H9 (cell line): Measurements from ENCODE around the gene CMTM4. TPM values are rescaled to one million over a fixed set of nuclear protein-coding genes. Genes with fewer than 3 reads are reported as not detected.

Experiments used
- DNase-seq: peaks from one replicate; pipeline ENCODE4 v3.0.0-alpha.2; 2017
- H2AFZ ChIP-seq: one replicate; pipeline ENCODE4 v1.6.1; 2013; ENCODE audit warnings: mild to moderate bottlenecking, low read length, control low read depth, moderate library complexity
- H2AK5ac ChIP-seq: 2 replicates; pipeline ENCODE4 v1.6.1; 2013; ENCODE audit warnings: low read length, control low read depth, mixed read lengths; ENCODE audit not compliant: insufficient read length
- H2BK120ac ChIP-seq: one replicate; pipeline ENCODE4 v1.6.1; 2013; ENCODE audit warnings: low read depth, mild to moderate bottlenecking, low read length, control low read depth, inconsistent platforms; ENCODE audit not compliant: poor library complexity, severe bottlenecking
- H2BK12ac ChIP-seq: 2 replicates; pipeline ENCODE4 v1.6.1; 2013; ENCODE audit warnings: low read length, control low read depth, mixed read lengths, low read depth; ENCODE audit not compliant: insufficient read length
- H2BK15ac ChIP-seq: 2 replicates; pipeline ENCODE4 v1.6.1; 2013; ENCODE audit warnings: low read depth, low read length, control low read depth
- H2BK20ac ChIP-seq: one replicate; pipeline ENCODE4 v1.6.1; 2013; ENCODE audit warnings: low read depth, mild to moderate bottlenecking, low read length, control low read depth, inconsistent platforms; ENCODE audit not compliant: poor library complexity, severe bottlenecking
- H2BK5ac ChIP-seq: 2 replicates; pipeline ENCODE4 v1.6.1; 2013; ENCODE audit warnings: low read length, control low read depth, mixed read lengths; ENCODE audit not compliant: insufficient read length
- H3K14ac ChIP-seq: 2 replicates; pipeline ENCODE4 v1.6.1; 2013; ENCODE audit warnings: low read length, control low read depth; ENCODE audit not compliant: insufficient read depth
- H3K18ac ChIP-seq: 2 replicates; pipeline ENCODE4 v1.6.1; 2013; ENCODE audit warnings: low read depth, mild to moderate bottlenecking, mixed read lengths, low read length, control low read depth; ENCODE audit not compliant: insufficient read length
- H3K23ac ChIP-seq: 2 replicates; pipeline ENCODE4 v1.6.1; 2013; ENCODE audit warnings: low read length, control low read depth, mixed read lengths, low read depth; ENCODE audit not compliant: insufficient read length
- H3K23me2 ChIP-seq: 2 replicates; pipeline ENCODE4 v1.6.1; 2013; ENCODE audit warnings: low read depth, mild to moderate bottlenecking, mixed read lengths, low read length, control low read depth; ENCODE audit not compliant: insufficient read length, poor library complexity, severe bottlenecking
- H3K27ac ChIP-seq: 2 replicates; pipeline ENCODE4 v1.5.1; 2013; ENCODE audit warnings: low read length, control low read depth, mixed read lengths, low read depth; ENCODE audit not compliant: insufficient read length
- H3K27me3 ChIP-seq: 2 replicates; pipeline ENCODE4 v1.6.1; 2013; ENCODE audit warnings: low read length, control low read depth, inconsistent platforms; ENCODE audit not compliant: insufficient read depth
- H3K4ac ChIP-seq: 2 replicates; pipeline ENCODE4 v1.6.1; 2013; ENCODE audit warnings: low read depth, mild to moderate bottlenecking, control low read depth, inconsistent platforms, low read length, moderate library complexity
- H3K4me1 ChIP-seq: 2 replicates; pipeline ENCODE4 v1.6.1; 2013; ENCODE audit warnings: low read length, control low read depth, inconsistent platforms; ENCODE audit not compliant: insufficient read depth
- H3K4me2 ChIP-seq: 2 replicates; pipeline ENCODE4 v1.6.1; 2013; ENCODE audit warnings: low read length, control low read depth, mixed read lengths; ENCODE audit not compliant: insufficient read length, insufficient read depth
- H3K56ac ChIP-seq: 2 replicates; pipeline ENCODE4 v1.6.1; 2013; ENCODE audit warnings: low read depth, mild to moderate bottlenecking, mixed read lengths, low read length, control low read depth; ENCODE audit not compliant: insufficient read length
- H3K79me1 ChIP-seq: 2 replicates; pipeline ENCODE4 v1.6.1; 2013; ENCODE audit warnings: low read depth, mild to moderate bottlenecking, moderate library complexity, low read length, control low read depth, inconsistent platforms; ENCODE audit not compliant: insufficient read depth, poor library complexity, severe bottlenecking
- H3K79me2 ChIP-seq: 2 replicates; pipeline ENCODE4 v1.6.1; 2013; ENCODE audit warnings: low read length, control low read depth, inconsistent platforms; ENCODE audit not compliant: insufficient read depth
- H3K9ac ChIP-seq: 2 replicates; pipeline ENCODE4 v1.6.1; 2013; ENCODE audit warnings: low read length, control low read depth, mixed read lengths; ENCODE audit not compliant: insufficient read length; ENCODE audit errors: extremely low read depth
- H3K9me3 ChIP-seq: one replicate; pipeline ENCODE4 v1.6.1; 2013; ENCODE audit warnings: low read depth, low read length, inconsistent platforms; ENCODE audit not compliant: control insufficient read depth
- H3T11ph ChIP-seq: one replicate; pipeline ENCODE4 v1.6.1; 2013; ENCODE audit warnings: mild to moderate bottlenecking, low read length, control low read depth, inconsistent platforms
- H4K20me1 ChIP-seq: one replicate; pipeline ENCODE4 v1.6.1; 2013; ENCODE audit not compliant: control insufficient read depth, insufficient read length, insufficient read depth
- H4K5ac ChIP-seq: 2 replicates; pipeline ENCODE4 v1.6.1; 2013; ENCODE audit warnings: low read depth, mild to moderate bottlenecking, mixed read lengths, low read length, control low read depth; ENCODE audit not compliant: insufficient read length
- H4K8ac ChIP-seq: replicated peaks from 2 replicates; pipeline ENCODE4 v1.6.1; 2013; ENCODE audit warnings: low read length, control low read depth, mixed read lengths, low read depth; ENCODE audit not compliant: insufficient read length
- H4K91ac ChIP-seq: 2 replicates; pipeline ENCODE4 v1.6.1; 2013; ENCODE audit warnings: low read depth, mild to moderate bottlenecking, moderate library complexity, mixed read lengths, low read length, control low read depth; ENCODE audit not compliant: insufficient read length
- H3K27ac Mint-ChIP-seq, 3 experiments: 2 replicates in 2 of 3; 3 replicates in 1 of 3; pipeline ENCODE4 v1.8.0; 2020 to 2021; ENCODE audit warnings: mixed read lengths in 3 of 3, mild to moderate bottlenecking in 1 of 3, moderate library complexity in 1 of 3
- H3K27me3 Mint-ChIP-seq: 2 replicates; pipeline ENCODE4 v1.8.0; 2021; ENCODE audit warnings: low read depth, mild to moderate bottlenecking, moderate library complexity, mixed read lengths
- H3K36me3 Mint-ChIP-seq, 3 experiments: 2 replicates in 2 of 3; 3 replicates in 1 of 3; pipeline ENCODE4 v1.8.0; 2020 to 2021; ENCODE audit warnings: low read depth in 3 of 3, mixed read lengths in 3 of 3; ENCODE audit not compliant: insufficient read depth in 1 of 3
- H3K4me1 Mint-ChIP-seq, 2 experiments: 2 replicates each; pipeline ENCODE4 v1.8.0; 2020; ENCODE audit warnings: mixed read lengths in 2 of 2
- H3K4me3 Mint-ChIP-seq, 2 experiments: 2 replicates in 1 of 2; 3 replicates in 1 of 2; pipeline ENCODE4 v1.8.0; 2020 to 2021; ENCODE audit warnings: mild to moderate bottlenecking in 2 of 2, mixed read lengths in 2 of 2, moderate library complexity in 1 of 2
- H3K9me3 Mint-ChIP-seq, 2 experiments: 2 replicates in 1 of 2; 3 replicates in 1 of 2; pipeline ENCODE4 v1.8.0; 2020; ENCODE audit warnings: mild to moderate bottlenecking in 2 of 2, mixed read lengths in 2 of 2, moderate library complexity in 1 of 2
- WGBS: extraction: QIAGEN DNeasy Blood & Tissue Kit; methylation state at CpG from one replicate; pipeline ENCODE4 v1.1.7; 2013; ENCODE audit warnings: missing lambda C conversion rate, low lambda C conversion rate, mixed read lengths; ENCODE audit not compliant: insufficient read length; ENCODE audit errors: extremely low coverage; 5-methylcytosine and 5-hydroxymethylcytosine counted together
- total RNA-seq: library from RNA; stranded (reverse); gene quantifications from 2 replicates; pipeline ENCODE4 v1.2.1, GENCODE V29; 2021
- TF ChIP-seq, protein P1 (sequence below): fragments of 200-600 bp; sonication (generic); conservative IDR thresholded peaks from 3 replicates; pipeline ENCODE4 v1.8.0; 2021; ENCODE audit warnings: antibody characterized with exemption, mild to moderate bottlenecking

Gene CMTM4
- total RNA-seq, 1 experiment from 2014 or later, result 40.5 TPM

DNA sequence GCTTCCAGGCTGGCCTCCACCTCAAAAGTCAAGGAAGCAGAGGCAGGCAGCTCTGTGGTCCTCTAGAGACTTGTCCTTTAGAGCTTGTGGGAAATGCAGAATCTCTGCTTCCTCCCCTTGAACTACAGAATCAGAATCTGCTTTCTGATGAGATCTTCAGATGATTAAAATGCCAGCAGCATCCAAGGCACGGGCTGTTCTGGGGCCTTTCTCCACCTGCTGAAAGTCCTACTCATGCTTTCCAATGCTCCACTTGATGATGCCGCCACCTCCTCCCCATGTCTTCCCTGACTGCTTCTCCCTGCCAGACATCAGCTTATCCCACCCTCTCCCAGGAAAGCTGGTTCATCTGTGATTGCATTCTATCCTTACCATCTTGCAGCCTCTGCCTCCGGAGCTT, 58.7 kb downstream of the CMTM4 start:
- no peaks in the 10 kb centered on the region for H4K20me1 ChIP-seq
- no peak overlapping the region for H2BK120ac ChIP-seq
- H3K23me2 ChIP-seq, result no peaks in the 10 kb centered on the region
- H3K56ac ChIP-seq, result no peak overlapping the region
- no peak overlapping the region for H4K91ac ChIP-seq
- H3K79me1 ChIP-seq, result no peaks in the 10 kb centered on the region
- H3K18ac ChIP-seq, result no peak overlapping the region
- H2AK5ac ChIP-seq, result no peak overlapping the region
- no peak overlapping the region for H3K23ac ChIP-seq
- H3K27ac ChIP-seq, result no peak overlapping the region
- peak overlapping the region; percentile 20 to 59 (median 39); a peak in 4 of 7 replicates for H3K27ac Mint-ChIP-seq
- no peak overlapping the region for H2BK5ac ChIP-seq
- H4K5ac ChIP-seq, result no peak overlapping the region
- H3K36me3 Mint-ChIP-seq, result peaks cover 10 to 28% (median 23%) of the 10 kb centered on the region in 3 experiments
- H3K4me3 Mint-ChIP-seq, result no peak overlapping the region
- no peak overlapping the region for H2BK12ac ChIP-seq
- H3K4ac ChIP-seq, result no peak overlapping the region
- H3K9me3 ChIP-seq, result no peaks in the 10 kb centered on the region
- peaks cover 3% of the 10 kb centered on the region; the same call in 1 of the 2 replicates for H3K4me1 ChIP-seq
- no peak overlapping the region for H2BK15ac ChIP-seq
- H3K27me3 Mint-ChIP-seq, result no peaks in the 10 kb centered on the region
- no peak overlapping the region for H3T11ph ChIP-seq
- no peak overlapping the region for H4K8ac ChIP-seq
- no CpG with 5 or more reads among the region's 3 CpGs for WGBS
- no peak for DNase-seq
- no peaks in the 10 kb centered on the region; a peak in 1 of 5 replicates for H3K9me3 Mint-ChIP-seq
- peaks cover 27% of the 10 kb centered on the region in 2 experiments for H3K4me1 Mint-ChIP-seq
- H2AFZ ChIP-seq, result no peak overlapping the region
- H3K27me3 ChIP-seq, result no peaks in the 10 kb centered on the region
- H3K4me2 ChIP-seq, result no peak overlapping the region
- TF ChIP-seq, protein P1, sequence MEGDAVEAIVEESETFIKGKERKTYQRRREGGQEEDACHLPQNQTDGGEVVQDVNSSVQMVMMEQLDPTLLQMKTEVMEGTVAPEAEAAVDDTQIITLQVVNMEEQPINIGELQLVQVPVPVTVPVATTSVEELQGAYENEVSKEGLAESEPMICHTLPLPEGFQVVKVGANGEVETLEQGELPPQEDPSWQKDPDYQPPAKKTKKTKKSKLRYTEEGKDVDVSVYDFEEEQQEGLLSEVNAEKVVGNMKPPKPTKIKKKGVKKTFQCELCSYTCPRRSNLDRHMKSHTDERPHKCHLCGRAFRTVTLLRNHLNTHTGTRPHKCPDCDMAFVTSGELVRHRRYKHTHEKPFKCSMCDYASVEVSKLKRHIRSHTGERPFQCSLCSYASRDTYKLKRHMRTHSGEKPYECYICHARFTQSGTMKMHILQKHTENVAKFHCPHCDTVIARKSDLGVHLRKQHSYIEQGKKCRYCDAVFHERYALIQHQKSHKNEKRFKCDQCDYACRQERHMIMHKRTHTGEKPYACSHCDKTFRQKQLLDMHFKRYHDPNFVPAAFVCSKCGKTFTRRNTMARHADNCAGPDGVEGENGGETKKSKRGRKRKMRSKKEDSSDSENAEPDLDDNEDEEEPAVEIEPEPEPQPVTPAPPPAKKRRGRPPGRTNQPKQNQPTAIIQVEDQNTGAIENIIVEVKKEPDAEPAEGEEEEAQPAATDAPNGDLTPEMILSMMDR, result no peak
- H2BK20ac ChIP-seq, result no peak overlapping the region
- H3K79me2 ChIP-seq, result no peaks in the 10 kb centered on the region; the same call in 1 of the 2 replicates
- no peak overlapping the region for H3K9ac ChIP-seq
- no peak overlapping the region for H3K14ac ChIP-seq
